ENCODE results near the gene AKAP3. TPM values are rescaled to one million over a fixed set of nuclear protein-coding genes. Genes with fewer than 3 reads are reported as not detected.

Gene AKAP3
- total and polyA plus RNA-seq, 12 donors, result 0.40 to 7.4 (median 2.5) TPM

- WGBS, 4 donors, result 89 to 96% (median 92%) methylated on average over 6 of the region's 6 CpGs
- H3K36me3 ChIP-seq (replicated peaks in 1 of 2), result no peaks in the 10 kb centered on the region
- no peaks in the 10 kb centered on the region for H3K9me3 ChIP-seq (replicated peaks in 1 of 3)
- intact Hi-C loops (cut with DNase I), result no loop called here
- H3K4me3 ChIP-seq, result no peak overlapping the region
- no peaks in the 10 kb centered on the region for H3K4me1 ChIP-seq (replicated peaks in 1 of 2)
- TF ChIP-seq CTCF (IDR thresholded peaks at IDR 0.05) (no peak), POLR2A (IDR thresholded peaks at IDR 0.05) (no peak)
- no peaks in the 10 kb centered on the region for H3K27me3 ChIP-seq
- DNase-seq, result no peak
- no peak overlapping the region for H3K27ac ChIP-seq
Measured at GRCh38 chr12:4595881-4596280, 53.0 kb downstream of the AKAP3 start.

GRCh38 chr12:4591180-4591687 is 57.6 kb downstream of the AKAP3 start:
- Histone ChIP-seq H3K4me3 (no peak overlapping the region), H3K27ac (no peak overlapping the region), H3K9me3 (replicated peaks in 1 of 3) (no peaks in the 10 kb centered on the region), H3K4me1 (replicated peaks in 1 of 2) (no peaks in the 10 kb centered on the region), H3K36me3 (replicated peaks in 1 of 2) (no peaks in the 10 kb centered on the region), H3K27me3 (no peaks in the 10 kb centered on the region)
- 83 to 89% (median 86%) methylated on average over 7 of the region's 7 CpGs for WGBS, 4 donors
- TF ChIP-seq POLR2A (IDR thresholded peaks at IDR 0.05), result no peak
- no peak for TF ChIP-seq CTCF (IDR thresholded peaks at IDR 0.05)
- intact Hi-C loops (cut with DNase I), result no loop called here
- no peak for DNase-seq

GRCh38 chr12:4589941-4590340 is 58.9 kb downstream of the AKAP3 start:
- H3K4me3 ChIP-seq, result no peak overlapping the region
- H3K4me1 ChIP-seq (replicated peaks in 1 of 2), result no peaks in the 10 kb centered on the region
- no peak overlapping the region for H3K27ac ChIP-seq
- no peaks in the 10 kb centered on the region for H3K36me3 ChIP-seq (replicated peaks in 1 of 2)
- no peak for TF ChIP-seq POLR2A (IDR thresholded peaks at IDR 0.05)
- TF ChIP-seq CTCF (IDR thresholded peaks at IDR 0.05), result no peak
- DNase-seq, result no peak
- intact Hi-C loops (cut with DNase I), result no loop called here
- no peaks in the 10 kb centered on the region for H3K9me3 ChIP-seq (replicated peaks in 1 of 3)
- H3K27me3 ChIP-seq, result no peaks in the 10 kb centered on the region
- WGBS, 4 donors, result 37 to 76% (median 59%) methylated on average over 2 of the region's 2 CpGs

- 87 to 99% (median 97%) methylated on average over 3 of the region's 3 CpGs for WGBS, 4 donors
- intact Hi-C loops (cut with DNase I), result no loop called here
Measured at GRCh38 chr12:4588916-4589315, 59.9 kb downstream of the AKAP3 start.

More at GRCh38 chr12:4588916-4589315, 59.9 kb downstream of the AKAP3 start:
- H3K4me1 ChIP-seq (replicated peaks in 1 of 2), result no peaks in the 10 kb centered on the region
- H3K4me3 ChIP-seq, result no peak overlapping the region
- H3K9me3 ChIP-seq (replicated peaks in 1 of 3), result no peaks in the 10 kb centered on the region
- no peak for DNase-seq
- H3K36me3 ChIP-seq (replicated peaks in 1 of 2), result no peaks in the 10 kb centered on the region
- H3K27me3 ChIP-seq, result no peaks in the 10 kb centered on the region
- no peak overlapping the region for H3K27ac ChIP-seq
- TF ChIP-seq POLR2A (IDR thresholded peaks at IDR 0.05), result no peak
- TF ChIP-seq CTCF (IDR thresholded peaks at IDR 0.05), result no peak

Data from adrenal gland (tissue), 12 donors.